Suprapubic skin (tissue), 3 donors: ENCODE data around the gene KCTD4.

Experiments used
- POLR2A ChIP-seq, 2 donors: fragments of 450-650 bp; IDR thresholded peaks; one replicate each; pipeline ENCODE4 v1.6.1; 2017; ENCODE audit warnings: antibody characterized with exemption in 2 of 2, mild to moderate bottlenecking in 2 of 2, moderate library complexity in 2 of 2
- TF ChIP-seq, protein P1 (sequence below), 2 donors: fragments of 200-600 bp in 1 of 2; fragments of 450-650 bp in 1 of 2; sonication (generic) in 1 of 2; IDR thresholded peaks; one replicate each; pipeline ENCODE4 v1.5.1; 2016 to 2019; ENCODE audit warnings: antibody characterized with exemption in 2 of 2, mild to moderate bottlenecking in 1 of 2, moderate library complexity in 1 of 2

- no peak for TF ChIP-seq POLR2A (IDR thresholded peaks at IDR 0.05)
- TF ChIP-seq, protein P1, sequence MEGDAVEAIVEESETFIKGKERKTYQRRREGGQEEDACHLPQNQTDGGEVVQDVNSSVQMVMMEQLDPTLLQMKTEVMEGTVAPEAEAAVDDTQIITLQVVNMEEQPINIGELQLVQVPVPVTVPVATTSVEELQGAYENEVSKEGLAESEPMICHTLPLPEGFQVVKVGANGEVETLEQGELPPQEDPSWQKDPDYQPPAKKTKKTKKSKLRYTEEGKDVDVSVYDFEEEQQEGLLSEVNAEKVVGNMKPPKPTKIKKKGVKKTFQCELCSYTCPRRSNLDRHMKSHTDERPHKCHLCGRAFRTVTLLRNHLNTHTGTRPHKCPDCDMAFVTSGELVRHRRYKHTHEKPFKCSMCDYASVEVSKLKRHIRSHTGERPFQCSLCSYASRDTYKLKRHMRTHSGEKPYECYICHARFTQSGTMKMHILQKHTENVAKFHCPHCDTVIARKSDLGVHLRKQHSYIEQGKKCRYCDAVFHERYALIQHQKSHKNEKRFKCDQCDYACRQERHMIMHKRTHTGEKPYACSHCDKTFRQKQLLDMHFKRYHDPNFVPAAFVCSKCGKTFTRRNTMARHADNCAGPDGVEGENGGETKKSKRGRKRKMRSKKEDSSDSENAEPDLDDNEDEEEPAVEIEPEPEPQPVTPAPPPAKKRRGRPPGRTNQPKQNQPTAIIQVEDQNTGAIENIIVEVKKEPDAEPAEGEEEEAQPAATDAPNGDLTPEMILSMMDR (IDR thresholded peaks at IDR 0.05), result no peak
Observed at GRCh38 chr13:45195421-45195820, 5.4 kb downstream of the KCTD4 start.
